Endothelial cell of umbilical vein (primary cell): ENCODE results near the gene USPL1. TPM values are rescaled to one million over a fixed set of nuclear protein-coding genes. Genes with fewer than 3 reads are reported as not detected.
"Not testable (repeated sequence)": the region's sequence is repeated elsewhere in the genome, so short reads cannot be mapped to it uniquely, and the experiment has no call there.

Experiments
- BruUV-seq: library from RNA; stranded (reverse); fragments of 400-500 nt; replicated peaks from 2 replicates; lab custom pipeline; 2021; lab: Mats Ljungman, UMichigan
- CTCF ChIA-PET: fragments of 300-600, 350-600 bp; sonication (Branson Sonifier 250); formaldehyde crosslinking; loops from one replicate; lab custom pipeline; 2021; ENCODE audit warnings: antibody characterized with exemption, inconsistent platforms; lab: Charles Lee
- POLR2A ChIA-PET: fragments of 300-600, 350-600 bp; sonication (Branson Sonifier 250); formaldehyde crosslinking; loops from one replicate; lab custom pipeline; 2021; ENCODE audit warnings: antibody characterized with exemption, inconsistent platforms; lab: Charles Lee
- DNase-seq: peaks from one replicate; pipeline ENCODE4 v3.0.0-alpha.2; 2011; ENCODE audit warnings: low read depth, low spot score
- FAIRE-seq: peaks from 2 replicates; lab custom pipeline; 2011; peaks lifted over from hg19 to GRCh38; lab: Jason Lieb, UNC
- H2AFZ ChIP-seq: 2 replicates; pipeline ENCODE4 v1.6.0; 2012; ENCODE audit warnings: low read depth, low read length, control low read depth, inconsistent platforms
- H3K27ac ChIP-seq: 2 replicates; pipeline ENCODE4 v1.5.1; 2011; ENCODE audit warnings: low read depth, mild to moderate bottlenecking, control low read depth, low read length, moderate library complexity; ENCODE audit not compliant: insufficient read depth
- H3K27me3 ChIP-seq, 2 experiments: 2 replicates each; pipeline versions ENCODE4 v1.6.0 to v1.6.1; 2011; ENCODE audit warnings: low read length in 2 of 2, mixed read lengths in 1 of 2; ENCODE audit not compliant: control insufficient read depth in 2 of 2, insufficient read depth in 2 of 2
- H3K36me3 ChIP-seq, 2 experiments: 2 replicates in 1 of 2; 3 replicates in 1 of 2; pipeline ENCODE4 v1.5.1; 2011; ENCODE audit warnings: low read length in 2 of 2, mild to moderate bottlenecking in 1 of 2, moderate library complexity in 1 of 2; ENCODE audit not compliant: control insufficient read depth in 2 of 2, insufficient read depth in 2 of 2; ENCODE audit errors: extremely low read depth in 1 of 2
- H3K4me1 ChIP-seq: 3 replicates; pipeline ENCODE4 v1.5.1; 2011; ENCODE audit warnings: mild to moderate bottlenecking, low read length; ENCODE audit not compliant: control insufficient read depth, insufficient read depth; ENCODE audit errors: extremely low read depth
- H3K4me2 ChIP-seq: 2 replicates; pipeline ENCODE4 v1.6.1; 2011; ENCODE audit warnings: low read length, control low read depth, mixed read lengths; ENCODE audit not compliant: insufficient read depth
- H3K4me3 ChIP-seq, 3 experiments: fragments of 200-600 bp in 1 of 3; sonication (generic), shearing (Covaris generic) in 1 of 3; replicated peaks in 1 of 3; 2 replicates each; pipeline ENCODE4 v1.5.1; 2011 to 2016; ENCODE audit warnings: control low read depth in 3 of 3, low read length in 3 of 3, mild to moderate bottlenecking in 2 of 3, inconsistent platforms in 1 of 3, low read depth in 1 of 3, moderate library complexity in 1 of 3; ENCODE audit not compliant: insufficient read depth in 1 of 3
- H3K79me2 ChIP-seq: 2 replicates; pipeline ENCODE4 v1.6.0; 2012; ENCODE audit warnings: low read length, inconsistent platforms; ENCODE audit not compliant: control insufficient read depth, insufficient read depth
- H3K9ac ChIP-seq: replicated peaks from 2 replicates; pipeline ENCODE3; 2011; ENCODE audit warnings: low read length, control low read depth; ENCODE audit not compliant: insufficient read depth; ENCODE audit errors: extremely low read depth
- H3K9me1 ChIP-seq: replicated peaks from 3 replicates; pipeline ENCODE4 v1.6.0; 2011; ENCODE audit warnings: mild to moderate bottlenecking, low read length; ENCODE audit not compliant: control insufficient read depth, insufficient read depth; ENCODE audit errors: extremely low read depth
- H3K9me3 ChIP-seq: replicated peaks from 2 replicates; pipeline ENCODE4 v1.5.1; 2012; ENCODE audit warnings: low read length, inconsistent platforms; ENCODE audit not compliant: control insufficient read depth, insufficient read depth
- H4K20me1 ChIP-seq: replicated peaks from 2 replicates; pipeline ENCODE3; 2011; ENCODE audit warnings: mild to moderate bottlenecking, low read length; ENCODE audit not compliant: control insufficient read depth, insufficient read depth; ENCODE audit errors: extremely low read depth
- CTCF ChIP-seq, 2 donors: IDR thresholded peaks; 1 replicate in 1 of 2; 2 replicates in 1 of 2; pipeline ENCODE4 v1.5.1; 2011; ENCODE audit warnings: low read length in 2 of 2, mild to moderate bottlenecking in 2 of 2, moderate library complexity in 2 of 2, control low read depth in 1 of 2, inconsistent platforms in 1 of 2, low read depth in 1 of 2; ENCODE audit not compliant: insufficient read depth in 1 of 2; ENCODE audit errors: extremely low read depth in 1 of 2
- EZH2 ChIP-seq: IDR thresholded peaks from 2 replicates; pipeline ENCODE4 v1.6.1; 2012; ENCODE audit warnings: borderline replicate concordance, low read depth, mild to moderate bottlenecking, moderate library complexity, low read length, inconsistent platforms; ENCODE audit not compliant: severe bottlenecking
- FOS ChIP-seq: IDR thresholded peaks from 2 replicates; pipeline ENCODE4 v1.6.1; 2011; ENCODE audit warnings: mild to moderate bottlenecking, low read length, moderate library complexity, borderline replicate concordance; ENCODE audit not compliant: insufficient read depth
- dilution Hi-C: fragments of 300-500 bp; cut with MboI; formaldehyde crosslinking; loops from one replicate; pipeline ENCODE4 v1.15.0; 2019; ENCODE audit warnings: low sequenced_read_pairs; ENCODE audit not compliant: extremely low pct_ligation_motif_present
- intact Hi-C: fragments of 100-400 bp; cut with micrococcal nuclease; formaldehyde crosslinking; loops from one replicate; pipeline ENCODE4 v1.10.0; 2022
- polyA plus RNA-seq, 4 experiments: library from polyadenylated mRNA; depleted of rRNA in 3 of 4; stranded (reverse) in 3 of 4; unstranded in 1 of 4; fragments of >200 nt; gene quantifications; 2 replicates each; pipeline versions ENCODE4 v1.2.1 to v1.2.3, GENCODE V29; 2011 to 2012; ENCODE audit warnings: missing spikeins in 1 of 4
- total RNA-seq: library from RNA; stranded (reverse); gene quantifications from 2 replicates; pipeline ENCODE4 v1.2.3, GENCODE V29; 2021

Gene USPL1
- total and polyA plus RNA-seq, 2 donors (not counting 3 experiments of a cell fraction or from before 2014, with no cell fraction given), result 14.6 to 21.0 TPM

- Histone ChIP-seq H3K4me2 (no peak overlapping the region), H3K36me3 (no peaks in the 10 kb centered on the region), H3K4me3 (no peak overlapping the region), H2AFZ (no peak overlapping the region), H3K4me1 (no peaks in the 10 kb centered on the region), H3K27me3 (no peaks in the 10 kb centered on the region), H3K9me3 (no peaks in the 10 kb centered on the region), H3K9me1 (no peaks in the 10 kb centered on the region), H3K9ac (no peak overlapping the region), H3K27ac (no peak overlapping the region), H4K20me1 (no peaks in the 10 kb centered on the region), H3K79me2 (no peaks in the 10 kb centered on the region)
- ChIA-PET POLR2A (no interaction called here), CTCF (interaction anchor here (2.5 kb wide), 1 partner anchor 473 kb away, joined by 7 read pairs; no protein-coding TSS in a partner anchor)
- dilution Hi-C loops, result no loop called here
- DNase-seq (no peak), FAIRE-seq (no peak)
- intact Hi-C loops, result no loop called here
- no TSS peak for BruUV-seq
- TF ChIP-seq FOS, result no peak
- TF ChIP-seq EZH2, result no peak
- no peak for TF ChIP-seq CTCF (IDR thresholded peaks at IDR 0.05; ENCODE audit: extremely low read depth in 1 of 2, insufficient read depth in 1 of 2, low read depth in 1 of 2, low read length in 2 of 2)
Observed at GRCh38 chr13:30605052-30605451, 12.7 kb upstream of the USPL1 start.

- H3K4me3 ChIP-seq, H3K27me3 ChIP-seq, BruUV-seq, POLR2A ChIA-PET, H3K9me3 ChIP-seq, H3K36me3 ChIP-seq, dilution Hi-C loops, H3K4me1 ChIP-seq, H2AFZ ChIP-seq, H4K20me1 ChIP-seq, H3K79me2 ChIP-seq, H3K9me1 ChIP-seq, FAIRE-seq, intact Hi-C loops, H3K4me2 ChIP-seq, H3K9ac ChIP-seq, H3K27ac ChIP-seq, DNase-seq: not testable (repeated sequence)
- CTCF ChIA-PET, result interaction anchor here (1.1 to 2.5 kb wide), 2 partner anchors 16 to 475 kb away, joined by 4 to 7 read pairs; no protein-coding TSS in a partner anchor
Observed at GRCh38 chr13:30607186-30607585, 10.5 kb upstream of the USPL1 start.
